Activated CD4-positive, alpha-beta T cell treated with anti-CD3 and anti-CD28 coated beads, Interleukin-2, amount 10 ng/mL, durations not matched to agents 24 days and 14 days (primary cell): Measurements from ENCODE around the gene MINDY3. TPM values are rescaled to one million over a fixed set of nuclear protein-coding genes. Genes with fewer than 3 reads are reported as not detected.
"Not testable (repeated sequence)": the region's sequence is repeated elsewhere in the genome, so short reads cannot be mapped to it uniquely, and the experiment has no call there.

Experiments used
- DNase-seq: peaks from one replicate; pipeline ENCODE4 v3.0.0; 2022
- H3K27ac Mint-ChIP-seq: one replicate; pipeline ENCODE4 v1.8.0; 2022; ENCODE audit warnings: mild to moderate bottlenecking, mixed read lengths
- H3K27me3 Mint-ChIP-seq: one replicate; pipeline ENCODE4 v1.8.0; 2022; ENCODE audit warnings: mixed read lengths
- H3K36me3 Mint-ChIP-seq: one replicate; pipeline ENCODE4 v1.8.0; 2022; ENCODE audit warnings: low read depth, mild to moderate bottlenecking, mixed read lengths
- H3K4me1 Mint-ChIP-seq: one replicate; pipeline ENCODE4 v1.8.0; 2021; ENCODE audit warnings: mixed read lengths
- H3K4me3 Mint-ChIP-seq: one replicate; pipeline ENCODE4 v1.8.0; 2022; ENCODE audit warnings: mild to moderate bottlenecking, moderate library complexity, mixed read lengths
- H3K9me3 Mint-ChIP-seq: one replicate; pipeline ENCODE4 v1.8.0; 2021; ENCODE audit warnings: mixed read lengths
- intact Hi-C: fragments of 100-400 bp; cut with micrococcal nuclease; formaldehyde crosslinking; loops from one replicate; pipeline ENCODE4 v1.15.1; 2023
- total RNA-seq: library from RNA; stranded (reverse); gene quantifications from 2 replicates; pipeline ENCODE4 v1.2.3, GENCODE V29; 2022

MINDY3 gene
- total RNA-seq, 1 donor from 2014 or later: 20.1 TPM

DNA sequence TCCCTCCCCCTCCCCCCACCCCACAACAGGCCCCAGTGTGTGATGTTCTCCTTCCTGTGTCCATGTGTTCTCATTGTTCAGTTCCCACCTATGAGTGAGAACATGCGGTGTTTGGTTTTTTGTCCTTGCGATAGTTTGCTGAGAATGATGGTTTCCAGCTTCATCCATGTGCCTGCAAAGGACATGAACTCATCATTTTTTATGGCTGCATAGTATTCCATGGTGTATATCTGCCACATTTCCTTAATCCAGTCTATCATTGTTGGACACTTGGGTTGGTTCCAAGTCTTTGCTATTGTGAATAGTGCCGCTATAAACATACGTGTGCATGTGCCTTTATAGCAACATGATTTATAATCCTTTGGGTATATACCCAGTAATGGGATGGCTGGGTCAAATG, 99.1 kb downstream of the MINDY3 start:
- H3K27me3 Mint-ChIP-seq, DNase-seq, H3K9me3 Mint-ChIP-seq, H3K4me1 Mint-ChIP-seq, H3K36me3 Mint-ChIP-seq, H3K4me3 Mint-ChIP-seq, intact Hi-C loops, H3K27ac Mint-ChIP-seq: not testable (repeated sequence)

GRCh38 chr10:15760681-15761080, 99.6 kb downstream of the MINDY3 start:
- H3K36me3 Mint-ChIP-seq: no peaks in the 10 kb centered on the region

GRCh38 chr10:15759265-15759664, 101.0 kb downstream of the MINDY3 start:
- Mint-ChIP-seq H3K27me3 (peaks cover 7% of the 10 kb centered on the region), H3K27ac (no peak overlapping the region), H3K4me3 (no peak overlapping the region), H3K4me1 (no peaks in the 10 kb centered on the region), H3K36me3 (no peaks in the 10 kb centered on the region), H3K9me3 (peaks cover under 1% of the 10 kb centered on the region)
- intact Hi-C loops: no loop called here
- no peak for DNase-seq

More at GRCh38 chr10:15760681-15761080, 99.6 kb downstream of the MINDY3 start:
- Mint-ChIP-seq H3K27me3 (peaks cover 7% of the 10 kb centered on the region), H3K27ac (no peak overlapping the region), H3K4me1 (no peaks in the 10 kb centered on the region), H3K9me3 (peaks cover 3% of the 10 kb centered on the region), H3K4me3 (no peak overlapping the region)
- DNase-seq: no peak
- intact Hi-C loops: no loop called here

- Mint-ChIP-seq H3K27ac (no peak overlapping the region), H3K9me3 (no peaks in the 10 kb centered on the region), H3K4me3 (no peak overlapping the region), H3K4me1 (no peaks in the 10 kb centered on the region), H3K36me3 (no peaks in the 10 kb centered on the region), H3K27me3 (peaks cover 7% of the 10 kb centered on the region)
- intact Hi-C loops: no loop called here
- DNase-seq: no peak
These were observed 101.7 kb downstream of the MINDY3 start for GRCh38 chr10:15758618-15759017.

- intact Hi-C loops: no loop called here
- no peak overlapping the region for H3K4me3 Mint-ChIP-seq
- no peaks in the 10 kb centered on the region for H3K9me3 Mint-ChIP-seq
- no peaks in the 10 kb centered on the region for H3K4me1 Mint-ChIP-seq
- no peak for DNase-seq
- H3K36me3 Mint-ChIP-seq: no peaks in the 10 kb centered on the region
- peaks cover 11% of the 10 kb centered on the region for H3K27me3 Mint-ChIP-seq
- H3K27ac Mint-ChIP-seq: no peak overlapping the region
These were observed 105.4 kb downstream of the MINDY3 start for GRCh38 chr10:15754937-15755336.

- Mint-ChIP-seq H3K27ac (no peak overlapping the region), H3K4me3 (no peak overlapping the region), H3K9me3 (no peaks in the 10 kb centered on the region), H3K27me3 (peaks cover 3% of the 10 kb centered on the region), H3K36me3 (no peaks in the 10 kb centered on the region), H3K4me1 (no peaks in the 10 kb centered on the region)
- DNase-seq: no peak
- intact Hi-C loops: no loop called here
These were observed 109.3 kb downstream of the MINDY3 start for GRCh38 chr10:15751046-15751445.

DNA sequence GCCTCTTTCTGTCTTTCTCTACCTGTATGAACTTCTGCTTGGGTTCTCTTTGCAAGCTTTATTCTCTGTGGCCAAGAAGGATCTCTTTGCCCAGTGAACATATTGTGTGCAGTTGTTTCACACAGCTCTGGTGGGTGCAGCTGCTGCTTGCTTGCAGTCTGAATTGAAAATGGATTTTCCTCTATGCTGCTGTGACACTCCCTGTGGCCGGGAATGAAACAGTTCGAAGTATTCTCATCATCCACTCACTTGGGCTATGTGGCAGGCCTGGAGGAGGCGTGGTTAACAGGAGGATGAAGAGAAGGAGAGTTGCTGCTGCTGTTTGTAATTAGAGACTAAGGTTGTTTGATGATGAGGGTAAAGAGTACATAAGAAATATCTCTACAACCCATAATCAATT, 112.2 kb downstream of the MINDY3 start:
- Mint-ChIP-seq H3K9me3 (no peaks in the 10 kb centered on the region), H3K4me1 (no peaks in the 10 kb centered on the region), H3K4me3 (no peak overlapping the region), H3K27ac (no peak overlapping the region), H3K27me3 (peaks cover 3% of the 10 kb centered on the region), H3K36me3 (no peaks in the 10 kb centered on the region)
- intact Hi-C loops: no loop called here
- no peak for DNase-seq

DNA sequence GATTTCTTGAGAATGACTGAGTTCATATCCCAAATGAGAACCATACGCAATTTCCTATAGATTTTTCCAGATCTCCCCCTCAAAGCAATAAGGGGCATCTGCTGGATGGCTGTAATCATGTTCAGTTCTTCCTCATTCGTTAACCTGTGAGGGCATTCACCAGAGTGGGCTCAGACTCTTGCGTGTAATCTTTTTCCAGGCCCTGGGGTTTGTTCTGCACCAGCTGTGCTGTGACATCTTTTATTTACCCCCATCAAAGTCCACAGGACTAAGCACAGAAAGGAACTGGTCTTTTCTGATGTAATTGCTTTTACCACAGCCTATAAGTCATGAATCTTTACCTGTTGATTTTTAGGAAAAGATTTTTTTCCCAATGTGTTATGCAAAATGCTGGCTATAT, 112.7 kb downstream of the MINDY3 start:
- Mint-ChIP-seq H3K4me1 (no peaks in the 10 kb centered on the region), H3K27ac (no peak overlapping the region), H3K27me3 (peaks cover under 1% of the 10 kb centered on the region), H3K36me3 (no peaks in the 10 kb centered on the region), H3K4me3 (no peak overlapping the region), H3K9me3 (no peaks in the 10 kb centered on the region)
- intact Hi-C loops: no loop called here
- no peak for DNase-seq

DNA sequence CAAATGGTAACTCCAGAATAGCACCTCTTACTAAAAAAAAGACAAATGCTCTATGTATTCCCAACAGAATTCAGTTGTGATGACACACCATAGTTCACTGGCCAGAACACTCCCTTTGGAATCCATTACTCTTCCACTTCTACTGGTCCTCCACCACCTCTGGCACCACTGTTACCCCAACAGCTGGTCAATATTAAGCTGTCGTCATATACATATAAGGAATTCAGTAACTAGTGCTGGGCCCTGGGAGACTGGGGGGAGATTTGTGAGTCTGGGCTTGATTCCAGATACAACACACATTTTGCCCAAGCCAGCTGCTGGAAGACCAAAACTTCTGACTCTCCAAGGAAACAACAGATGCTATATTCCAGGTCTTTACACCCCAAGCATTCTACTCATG, 114.6 kb downstream of the MINDY3 start:
- DNase-seq: no peak
- Mint-ChIP-seq H3K27ac (no peak overlapping the region), H3K9me3 (no peaks in the 10 kb centered on the region), H3K4me3 (no peak overlapping the region), H3K27me3 (no peaks in the 10 kb centered on the region), H3K36me3 (no peaks in the 10 kb centered on the region), H3K4me1 (no peaks in the 10 kb centered on the region)
- intact Hi-C loops: no loop called here

- peak; percentile 79 for DNase-seq
- intact Hi-C loops: no loop called here
- no peak overlapping the region for H3K4me3 Mint-ChIP-seq
These were observed 116.0 kb downstream of the MINDY3 start for GRCh38 chr10:15744217-15744865.

GRCh38 chr10:15743443-15743842, 116.9 kb downstream of the MINDY3 start:
- no peak overlapping the region for H3K4me3 Mint-ChIP-seq
- H3K27me3 Mint-ChIP-seq: no peaks in the 10 kb centered on the region
- DNase-seq: no peak
- intact Hi-C loops: no loop called here
- H3K9me3 Mint-ChIP-seq: no peaks in the 10 kb centered on the region
- H3K27ac Mint-ChIP-seq: no peak overlapping the region
- H3K36me3 Mint-ChIP-seq: no peaks in the 10 kb centered on the region
- H3K4me1 Mint-ChIP-seq: no peaks in the 10 kb centered on the region

More at GRCh38 chr10:15744217-15744865, 116.0 kb downstream of the MINDY3 start:
- Mint-ChIP-seq H3K36me3 (no peaks in the 10 kb centered on the region), H3K4me1 (no peaks in the 10 kb centered on the region), H3K27me3 (no peaks in the 10 kb centered on the region), H3K9me3 (no peaks in the 10 kb centered on the region), H3K27ac (no peak overlapping the region)

- Mint-ChIP-seq H3K27ac (no peak overlapping the region), H3K9me3 (no peaks in the 10 kb centered on the region), H3K4me3 (no peak overlapping the region), H3K27me3 (no peaks in the 10 kb centered on the region), H3K36me3 (no peaks in the 10 kb centered on the region), H3K4me1 (no peaks in the 10 kb centered on the region)
- no peak for DNase-seq
- intact Hi-C loops: no loop called here
These were observed 117.5 kb downstream of the MINDY3 start for GRCh38 chr10:15742836-15743235.

GRCh38 chr10:15742102-15742501, 118.2 kb downstream of the MINDY3 start:
- no peak overlapping the region for H3K4me3 Mint-ChIP-seq
- H3K27me3 Mint-ChIP-seq: no peaks in the 10 kb centered on the region
- H3K9me3 Mint-ChIP-seq: no peaks in the 10 kb centered on the region
- H3K36me3 Mint-ChIP-seq: no peaks in the 10 kb centered on the region
- DNase-seq: no peak
- no peaks in the 10 kb centered on the region for H3K4me1 Mint-ChIP-seq
- intact Hi-C loops: no loop called here
- H3K27ac Mint-ChIP-seq: no peak overlapping the region

GRCh38 chr10:15741581-15741980, 118.7 kb downstream of the MINDY3 start:
- intact Hi-C loops: no loop called here
- no peak overlapping the region for H3K27ac Mint-ChIP-seq
- H3K27me3 Mint-ChIP-seq: no peaks in the 10 kb centered on the region
- H3K4me3 Mint-ChIP-seq: no peak overlapping the region
- no peaks in the 10 kb centered on the region for H3K36me3 Mint-ChIP-seq
- no peaks in the 10 kb centered on the region for H3K9me3 Mint-ChIP-seq
- no peaks in the 10 kb centered on the region for H3K4me1 Mint-ChIP-seq
- DNase-seq: no peak

DNA sequence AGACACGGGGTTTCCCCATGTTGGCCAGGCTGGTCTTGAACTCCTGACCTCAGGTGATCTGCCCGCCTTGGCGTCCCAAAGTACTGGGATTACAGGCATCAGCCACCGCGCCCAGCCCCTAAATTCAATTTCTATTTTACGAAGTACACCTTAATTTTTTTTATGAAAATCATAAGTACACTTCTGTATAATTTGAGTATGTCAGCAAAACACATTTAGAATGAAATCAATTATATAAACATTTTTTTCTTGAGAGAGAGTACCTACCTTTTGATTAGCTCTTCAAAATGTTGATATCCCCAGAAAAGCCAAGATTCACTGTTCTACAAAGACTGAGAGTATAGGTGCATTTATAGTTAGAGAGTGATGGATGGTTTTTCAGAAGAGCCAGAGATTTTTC, 120.0 kb downstream of the MINDY3 start:
- no peak overlapping the region for H3K4me3 Mint-ChIP-seq
- no peaks in the 10 kb centered on the region for H3K36me3 Mint-ChIP-seq
- intact Hi-C loops: no loop called here
- H3K27me3 Mint-ChIP-seq: no peaks in the 10 kb centered on the region
- no peak overlapping the region for H3K27ac Mint-ChIP-seq
- no peaks in the 10 kb centered on the region for H3K4me1 Mint-ChIP-seq
- no peak for DNase-seq
- no peaks in the 10 kb centered on the region for H3K9me3 Mint-ChIP-seq
